HepG2 (cell line): ENCODE data around the gene MEGF6. TPM values are rescaled to one million over a fixed set of nuclear protein-coding genes. Genes with fewer than 3 reads are reported as not detected.

ENCODE experiments used
- BORCS8-MEF2B ChIP-seq: sonication (generic); formaldehyde crosslinking; IDR thresholded peaks from 2 replicates; pipeline ENCODE4 v1.8.0; 2022; ENCODE audit warnings: mild to moderate bottlenecking, missing genetic modification reagents
- DNMT1 ChIP-seq: sonication (generic); formaldehyde crosslinking; IDR thresholded peaks from 2 replicates; pipeline ENCODE4 v1.5.1; 2020; ENCODE audit warnings: mild to moderate bottlenecking, missing genetic modification reagents
- MXI1 ChIP-seq: IDR thresholded peaks from 3 replicates; pipeline ENCODE4 v1.6.1; 2012; ENCODE audit warnings: low read depth, low read length, inconsistent platforms, borderline replicate concordance
- NFRKB ChIP-seq: fragments of 450-650 bp; IDR thresholded peaks from 2 replicates; pipeline ENCODE4 v1.6.1; 2017
- NR2C2 ChIP-seq: sonication (generic); formaldehyde crosslinking; IDR thresholded peaks from 2 replicates; pipeline ENCODE4 v1.4.0; 2020; ENCODE audit warnings: missing genetic modification reagents, mild to moderate bottlenecking, moderate library complexity, borderline replicate concordance
- NR3C1 ChIP-seq: sonication (generic); formaldehyde crosslinking; IDR thresholded peaks from 2 replicates; pipeline ENCODE4 v1.4.0; 2020; ENCODE audit warnings: missing genetic modification reagents
- PRPF4 ChIP-seq: fragments of 200-400 bp; formaldehyde crosslinking; IDR thresholded peaks from 2 replicates; pipeline ENCODE4 v1.6.1; 2016; ENCODE audit warnings: low read length, low read depth; ENCODE audit not compliant: poor library complexity, severe bottlenecking
- RBM39 ChIP-seq: fragments of 200-400 bp; formaldehyde crosslinking; IDR thresholded peaks from one replicate; pipeline ENCODE4 v1.6.1; 2018; ENCODE audit warnings: antibody characterized with exemption, mild to moderate bottlenecking, low read depth, low read length; ENCODE audit not compliant: poor library complexity, severe bottlenecking
- WIZ ChIP-seq: sonication (generic); formaldehyde crosslinking; IDR thresholded peaks from 2 replicates; pipeline ENCODE4 v1.5.1; 2020; ENCODE audit warnings: mild to moderate bottlenecking, missing genetic modification reagents
- XBP1 ChIP-seq: sonication (generic); formaldehyde crosslinking; IDR thresholded peaks from 2 replicates; pipeline ENCODE4 v1.5.0; 2020; ENCODE audit warnings: missing genetic modification reagents
- YY1 ChIP-seq: IDR thresholded peaks from 2 replicates; pipeline ENCODE4 v1.6.1; 2011; ENCODE audit warnings: low read length, low read depth, moderate library complexity, mild to moderate bottlenecking; ENCODE audit not compliant: insufficient read depth, insufficient replicate concordance
- ZNF232 ChIP-seq: sonication (generic); formaldehyde crosslinking; IDR thresholded peaks from 2 replicates; pipeline ENCODE4 v1.4.0; 2020; ENCODE audit warnings: missing genetic modification reagents, borderline replicate concordance
- ZNF263 ChIP-seq: sonication (generic); formaldehyde crosslinking; IDR thresholded peaks from 2 replicates; pipeline ENCODE4 v1.4.0; 2020; ENCODE audit warnings: missing genetic modification reagents
- ZNF337 ChIP-seq: sonication (generic); formaldehyde crosslinking; IDR thresholded peaks from 2 replicates; pipeline ENCODE4 v1.5.1; 2020; ENCODE audit warnings: missing genetic modification reagents, low read depth, mild to moderate bottlenecking, borderline replicate concordance
- ZNF543 ChIP-seq: sonication (generic); formaldehyde crosslinking; IDR thresholded peaks from 2 replicates; pipeline ENCODE4 v1.4.0; 2020; ENCODE audit warnings: mild to moderate bottlenecking, missing genetic modification reagents
- ZNF607 ChIP-seq: sonication (generic); formaldehyde crosslinking; IDR thresholded peaks from 2 replicates; pipeline ENCODE4 v1.5.1; 2020; ENCODE audit warnings: missing genetic modification reagents, mild to moderate bottlenecking, borderline replicate concordance
- polyA plus RNA-seq, 8 experiments: library from polyadenylated mRNA; depleted of rRNA in 3 of 8; stranded (reverse) in 7 of 8; unstranded in 1 of 8; fragments of >200 nt; fragmentation: Illumina TruSeq in 4 of 8; extraction: Trizol in 4 of 8; gene quantifications; 2 replicates each; pipeline versions ENCODE4 v1.2.1 to v1.2.3, GENCODE V29; 2011 to 2016; ENCODE audit warnings: low read depth in 4 of 8, missing spikeins in 1 of 8, mixed read lengths in 1 of 8; ENCODE audit not compliant: insufficient read depth in 1 of 8
- total RNA-seq, 5 experiments: library from RNA; depleted of rRNA; stranded (reverse); fragments of >200 nt; fragmentation: Illumina TruSeq; extraction: Trizol; gene quantifications; 2 replicates each; pipeline ENCODE4 v1.2.3, GENCODE V29; 2016; ENCODE audit warnings: low read depth in 1 of 5
- TF ChIP-seq, protein P1 (sequence below): sonication (generic); formaldehyde crosslinking; conservative IDR thresholded peaks from 2 replicates; pipeline ENCODE4 v1.4.0; 2020; ENCODE audit warnings: missing genetic modification reagents
- TF ChIP-seq, protein P2 (sequence below): sonication (generic); formaldehyde crosslinking; IDR thresholded peaks from 2 replicates; pipeline ENCODE4 v1.4.0; 2020; ENCODE audit warnings: missing genetic modification reagents
- TF ChIP-seq, protein P3 (sequence below): sonication (generic); formaldehyde crosslinking; IDR thresholded peaks from 2 replicates; pipeline ENCODE4 v1.8.1; 2023; ENCODE audit warnings: mild to moderate bottlenecking, moderate library complexity, missing genetic modification reagents
- TF ChIP-seq, protein P4 (sequence below): sonication (generic); formaldehyde crosslinking; IDR thresholded peaks from 2 replicates; pipeline ENCODE4 v1.4.0; 2020; ENCODE audit warnings: mild to moderate bottlenecking, missing genetic modification reagents, borderline replicate concordance

Gene MEGF6
- total and polyA plus RNA-seq, 2 of the 13 experiments (the other 11 are each of a cell fraction or from before 2014, with no cell fraction given), result 1.9 TPM

DNA sequence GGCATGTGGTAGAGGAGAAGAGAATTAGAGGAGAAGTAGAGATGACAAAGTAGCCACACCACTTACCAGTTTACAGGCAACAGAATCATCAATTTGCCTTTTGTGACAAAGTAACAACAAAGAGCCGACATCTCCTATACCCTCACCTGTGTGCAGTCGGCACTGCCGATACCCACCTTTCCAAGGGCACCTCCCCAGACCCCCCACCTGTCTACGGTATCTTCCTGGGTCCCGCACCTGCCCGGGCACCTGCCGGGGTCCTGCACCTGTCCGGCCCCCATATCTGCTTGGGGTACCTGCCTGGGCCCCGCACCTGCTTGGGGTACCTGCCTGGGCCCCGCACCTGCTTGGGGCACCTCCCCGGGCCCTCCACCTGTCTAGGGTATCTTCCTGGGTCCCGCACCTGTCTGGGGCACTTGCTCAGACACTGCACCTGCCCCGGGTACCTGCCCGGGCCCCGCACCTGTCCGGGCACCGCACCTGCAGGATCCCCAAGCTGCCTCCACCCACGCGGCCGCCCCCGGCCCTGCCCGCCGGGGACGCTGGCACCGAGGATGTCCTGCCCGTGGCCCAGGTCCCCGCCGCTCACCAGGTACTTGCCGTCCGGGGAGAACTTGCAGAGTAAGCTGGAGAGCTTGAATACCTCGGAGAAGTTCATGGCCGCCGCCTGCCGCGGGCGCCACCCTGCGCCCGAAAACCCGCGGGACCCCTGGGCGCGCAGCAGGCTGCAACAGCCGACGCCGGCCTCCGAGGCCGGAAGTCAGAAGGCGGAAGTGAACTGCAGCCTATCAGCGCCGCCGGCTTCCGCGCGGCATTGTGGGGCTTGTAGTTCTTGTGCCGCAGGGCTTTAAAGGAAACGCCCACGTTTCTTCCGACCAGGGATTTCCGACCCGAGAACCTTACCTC lies 38.3 kb upstream of the MEGF6 start, which contains the start of gene WRAP73 (continued):
- TF ChIP-seq, protein P1, sequence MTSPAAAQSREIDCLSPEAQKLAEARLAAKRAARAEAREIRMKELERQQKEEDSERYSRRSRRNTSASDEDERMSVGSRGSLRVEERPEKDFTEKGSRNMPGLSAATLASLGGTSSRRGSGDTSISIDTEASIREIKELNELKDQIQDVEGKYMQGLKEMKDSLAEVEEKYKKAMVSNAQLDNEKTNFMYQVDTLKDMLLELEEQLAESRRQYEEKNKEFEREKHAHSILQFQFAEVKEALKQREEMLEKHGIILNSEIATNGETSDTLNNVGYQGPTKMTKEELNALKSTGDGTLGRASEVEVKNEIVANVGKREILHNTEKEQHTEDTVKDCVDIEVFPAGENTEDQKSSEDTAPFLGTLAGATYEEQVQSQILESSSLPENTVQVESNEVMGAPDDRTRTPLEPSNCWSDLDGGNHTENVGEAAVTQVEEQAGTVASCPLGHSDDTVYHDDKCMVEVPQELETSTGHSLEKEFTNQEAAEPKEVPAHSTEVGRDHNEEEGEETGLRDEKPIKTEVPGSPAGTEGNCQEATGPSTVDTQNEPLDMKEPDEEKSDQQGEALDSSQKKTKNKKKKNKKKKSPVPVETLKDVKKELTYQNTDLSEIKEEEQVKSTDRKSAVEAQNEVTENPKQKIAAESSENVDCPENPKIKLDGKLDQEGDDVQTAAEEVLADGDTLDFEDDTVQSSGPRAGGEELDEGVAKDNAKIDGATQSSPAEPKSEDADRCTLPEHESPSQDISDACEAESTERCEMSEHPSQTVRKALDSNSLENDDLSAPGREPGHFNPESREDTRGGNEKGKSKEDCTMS (CRISPR knock-in tag), result no peak
- TF ChIP-seq ZNF232 (CRISPR knock-in tag) (no peak), MXI1 (peak; percentile 45; the same call in 1 of the 3 replicates), WIZ (CRISPR knock-in tag) (no peak), NR3C1 (CRISPR knock-in tag) (no peak), NFRKB (no peak), DNMT1 (CRISPR knock-in tag) (no peak), NR2C2 (CRISPR knock-in tag) (peak; percentile 62), PRPF4 (no peak), XBP1 (CRISPR knock-in tag) (no peak), ZNF543 (CRISPR knock-in tag) (0 out of 2 replicates have a peak, but pooled peaks have one; percentile 53), RBM39 (peak; percentile 83), ZNF263 (CRISPR knock-in tag) (no peak), BORCS8-MEF2B (CRISPR knock-in tag) (0 out of 2 replicates have a peak, but pooled peaks have one; percentile 35), ZNF337 (no peak), YY1 (peak; percentile 90), ZNF607 (CRISPR knock-in tag) (no peak)
- TF ChIP-seq, protein P2, sequence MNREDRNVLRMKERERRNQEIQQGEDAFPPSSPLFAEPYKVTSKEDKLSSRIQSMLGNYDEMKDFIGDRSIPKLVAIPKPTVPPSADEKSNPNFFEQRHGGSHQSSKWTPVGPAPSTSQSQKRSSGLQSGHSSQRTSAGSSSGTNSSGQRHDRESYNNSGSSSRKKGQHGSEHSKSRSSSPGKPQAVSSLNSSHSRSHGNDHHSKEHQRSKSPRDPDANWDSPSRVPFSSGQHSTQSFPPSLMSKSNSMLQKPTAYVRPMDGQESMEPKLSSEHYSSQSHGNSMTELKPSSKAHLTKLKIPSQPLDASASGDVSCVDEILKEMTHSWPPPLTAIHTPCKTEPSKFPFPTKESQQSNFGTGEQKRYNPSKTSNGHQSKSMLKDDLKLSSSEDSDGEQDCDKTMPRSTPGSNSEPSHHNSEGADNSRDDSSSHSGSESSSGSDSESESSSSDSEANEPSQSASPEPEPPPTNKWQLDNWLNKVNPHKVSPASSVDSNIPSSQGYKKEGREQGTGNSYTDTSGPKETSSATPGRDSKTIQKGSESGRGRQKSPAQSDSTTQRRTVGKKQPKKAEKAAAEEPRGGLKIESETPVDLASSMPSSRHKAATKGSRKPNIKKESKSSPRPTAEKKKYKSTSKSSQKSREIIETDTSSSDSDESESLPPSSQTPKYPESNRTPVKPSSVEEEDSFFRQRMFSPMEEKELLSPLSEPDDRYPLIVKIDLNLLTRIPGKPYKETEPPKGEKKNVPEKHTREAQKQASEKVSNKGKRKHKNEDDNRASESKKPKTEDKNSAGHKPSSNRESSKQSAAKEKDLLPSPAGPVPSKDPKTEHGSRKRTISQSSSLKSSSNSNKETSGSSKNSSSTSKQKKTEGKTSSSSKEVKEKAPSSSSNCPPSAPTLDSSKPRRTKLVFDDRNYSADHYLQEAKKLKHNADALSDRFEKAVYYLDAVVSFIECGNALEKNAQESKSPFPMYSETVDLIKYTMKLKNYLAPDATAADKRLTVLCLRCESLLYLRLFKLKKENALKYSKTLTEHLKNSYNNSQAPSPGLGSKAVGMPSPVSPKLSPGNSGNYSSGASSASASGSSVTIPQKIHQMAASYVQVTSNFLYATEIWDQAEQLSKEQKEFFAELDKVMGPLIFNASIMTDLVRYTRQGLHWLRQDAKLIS (CRISPR knock-in tag), result no peak
- TF ChIP-seq, protein P3, sequence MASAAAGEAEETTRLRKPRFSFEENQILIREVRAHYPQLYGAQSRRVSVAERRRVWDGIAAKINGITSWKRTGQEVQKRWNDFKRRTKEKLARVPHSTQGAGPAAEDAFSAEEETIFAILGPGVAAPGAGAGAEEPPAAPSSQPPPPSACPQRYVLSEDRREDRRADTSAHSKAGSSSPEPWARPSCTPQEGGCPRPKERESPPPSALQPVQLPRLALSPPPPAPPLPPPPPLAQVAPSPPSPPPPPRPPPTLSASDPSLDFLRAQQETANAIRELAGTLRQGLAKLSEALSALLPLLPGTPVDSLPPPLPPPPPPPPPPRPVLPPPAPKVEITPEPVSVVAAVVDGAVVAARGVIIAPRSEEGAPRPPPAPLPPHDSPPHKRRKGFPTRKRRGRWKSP (CRISPR knock-in tag), result no peak
- TF ChIP-seq, protein P4, sequence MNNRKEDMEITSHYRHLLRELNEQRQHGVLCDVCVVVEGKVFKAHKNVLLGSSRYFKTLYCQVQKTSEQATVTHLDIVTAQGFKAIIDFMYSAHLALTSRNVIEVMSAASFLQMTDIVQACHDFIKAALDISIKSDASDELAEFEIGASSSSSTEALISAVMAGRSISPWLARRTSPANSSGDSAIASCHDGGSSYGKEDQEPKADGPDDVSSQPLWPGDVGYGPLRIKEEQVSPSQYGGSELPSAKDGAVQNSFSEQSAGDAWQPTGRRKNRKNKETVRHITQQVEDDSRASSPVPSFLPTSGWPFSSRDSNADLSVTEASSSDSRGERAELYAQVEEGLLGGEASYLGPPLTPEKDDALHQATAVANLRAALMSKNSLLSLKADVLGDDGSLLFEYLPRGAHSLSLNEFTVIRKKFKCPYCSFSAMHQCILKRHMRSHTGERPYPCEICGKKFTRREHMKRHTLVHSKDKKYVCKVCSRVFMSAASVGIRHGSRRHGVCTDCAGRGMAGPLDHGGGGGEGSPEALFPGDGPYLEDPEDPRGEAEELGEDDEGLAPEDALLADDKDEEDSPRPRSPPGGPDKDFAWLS (CRISPR knock-in tag), result 0 out of 2 replicates have a peak, but pooled peaks have one; percentile 62
